Epithelial cell of esophagus (primary cell): Measurements from ENCODE around the gene MOB1A.

Source experiments
- DNase-seq: peaks from one replicate; pipeline ENCODE4 v3.0.0; 2010; ENCODE audit warnings: low read depth
- H3K4me3 ChIP-seq: 2 replicates; pipeline ENCODE4 v1.5.1; 2011; ENCODE audit warnings: mild to moderate bottlenecking, low read length, control low read depth
- TF ChIP-seq, protein P1 (sequence below): IDR thresholded peaks from 2 replicates; pipeline ENCODE4 v1.5.1; 2011; ENCODE audit warnings: low read depth, mild to moderate bottlenecking, low read length, control low read depth, inconsistent platforms; ENCODE audit not compliant: insufficient read depth; ENCODE audit errors: missing control alignments

MOB1A gene

DNA sequence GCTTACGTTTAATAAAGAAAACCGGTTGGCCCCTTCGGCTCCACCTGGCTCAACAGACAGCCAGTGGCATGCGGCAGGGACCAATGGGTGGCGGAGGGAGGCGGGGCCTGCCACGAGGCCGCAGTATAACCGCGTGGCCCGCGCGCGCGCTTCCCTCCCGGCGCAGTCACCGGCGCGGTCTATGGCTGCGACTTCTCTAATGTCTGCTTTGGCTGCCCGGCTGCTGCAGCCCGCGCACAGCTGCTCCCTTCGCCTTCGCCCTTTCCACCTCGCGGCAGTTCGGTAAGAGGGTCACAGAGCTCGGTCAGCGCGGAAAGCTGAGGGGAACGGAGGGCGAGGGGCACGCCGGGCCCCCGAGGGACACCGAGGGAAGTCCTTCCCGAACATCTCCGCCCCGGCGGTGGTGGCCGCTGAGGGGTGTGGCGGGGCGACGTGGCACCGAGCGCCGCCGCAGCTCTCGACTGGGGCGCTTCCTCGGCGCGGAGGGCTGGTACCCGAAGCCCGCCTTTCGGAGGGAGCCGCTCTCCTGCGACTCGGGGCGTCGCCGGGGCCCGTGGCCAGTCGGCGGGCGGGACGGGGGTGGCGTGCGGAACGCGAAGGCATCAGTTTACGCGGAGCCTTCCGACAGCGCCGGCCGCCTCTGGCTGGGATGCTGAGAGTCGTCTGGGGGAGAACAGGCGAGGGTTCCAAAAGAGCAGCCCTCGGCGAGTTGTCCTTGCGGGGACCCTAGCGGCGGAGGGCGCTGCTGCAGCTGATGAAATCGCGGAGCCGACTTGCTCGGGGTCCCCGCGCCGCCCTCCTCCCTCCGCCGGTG lies 20.0 kb upstream of the MOB1A start, which contains the start of gene MTHFD2:
MTHFD2 (plus strand) TSS at position 155 of the 814 bp plus-strand sequence; CDS start at position 182, 27 bp downstream.
- DNase-seq = peak; percentile 99
- peak within 1 kb of the TSS; percentile 82 for H3K4me3 ChIP-seq
- TF ChIP-seq, protein P1, sequence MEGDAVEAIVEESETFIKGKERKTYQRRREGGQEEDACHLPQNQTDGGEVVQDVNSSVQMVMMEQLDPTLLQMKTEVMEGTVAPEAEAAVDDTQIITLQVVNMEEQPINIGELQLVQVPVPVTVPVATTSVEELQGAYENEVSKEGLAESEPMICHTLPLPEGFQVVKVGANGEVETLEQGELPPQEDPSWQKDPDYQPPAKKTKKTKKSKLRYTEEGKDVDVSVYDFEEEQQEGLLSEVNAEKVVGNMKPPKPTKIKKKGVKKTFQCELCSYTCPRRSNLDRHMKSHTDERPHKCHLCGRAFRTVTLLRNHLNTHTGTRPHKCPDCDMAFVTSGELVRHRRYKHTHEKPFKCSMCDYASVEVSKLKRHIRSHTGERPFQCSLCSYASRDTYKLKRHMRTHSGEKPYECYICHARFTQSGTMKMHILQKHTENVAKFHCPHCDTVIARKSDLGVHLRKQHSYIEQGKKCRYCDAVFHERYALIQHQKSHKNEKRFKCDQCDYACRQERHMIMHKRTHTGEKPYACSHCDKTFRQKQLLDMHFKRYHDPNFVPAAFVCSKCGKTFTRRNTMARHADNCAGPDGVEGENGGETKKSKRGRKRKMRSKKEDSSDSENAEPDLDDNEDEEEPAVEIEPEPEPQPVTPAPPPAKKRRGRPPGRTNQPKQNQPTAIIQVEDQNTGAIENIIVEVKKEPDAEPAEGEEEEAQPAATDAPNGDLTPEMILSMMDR = peak; percentile 61

DNA sequence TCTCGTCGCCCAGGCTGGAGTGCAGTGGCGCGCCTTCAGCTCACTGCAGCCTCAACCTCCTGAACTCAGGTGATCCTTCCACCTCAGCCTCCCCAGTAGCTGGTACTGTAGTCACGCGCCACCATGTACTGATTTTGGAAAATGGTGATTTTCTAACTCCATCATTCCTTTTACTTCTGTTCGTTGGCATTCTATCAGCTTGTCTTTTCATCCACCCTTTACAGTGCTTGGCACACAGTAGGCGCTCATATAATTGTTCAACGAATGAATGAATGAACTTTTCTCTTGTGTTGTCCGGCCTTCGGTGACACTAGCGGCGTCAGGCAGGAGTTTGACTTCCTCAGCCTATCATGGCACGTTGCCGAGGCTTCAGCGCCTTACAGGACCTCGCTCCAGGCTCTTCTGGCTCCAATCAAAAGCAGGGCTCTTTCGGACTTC lies 19.4 kb upstream of the MOB1A start:
- TF ChIP-seq, protein P1 = no peak

DNA sequence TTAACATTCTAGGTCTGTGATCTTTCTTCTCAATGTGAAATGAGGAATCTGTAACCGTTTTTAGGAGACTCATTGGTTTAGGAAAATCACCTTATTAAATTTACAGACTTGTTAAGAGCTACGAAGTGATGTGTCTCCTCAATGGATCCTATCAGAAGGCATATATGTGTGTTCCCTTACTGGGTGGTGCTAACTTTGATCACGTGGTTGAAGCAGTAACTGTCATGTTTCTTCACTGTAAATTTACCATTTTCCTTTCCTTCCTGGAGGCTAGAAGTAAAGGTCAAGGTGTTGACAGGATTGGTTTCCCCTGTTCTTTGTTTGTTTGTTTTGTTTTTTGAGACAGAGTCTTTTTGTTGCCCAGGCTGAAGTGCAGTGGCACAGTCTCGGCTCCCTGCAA lies 18.4 kb upstream of the MOB1A start:
- H3K4me3 ChIP-seq = no peak overlapping the region
- TF ChIP-seq, protein P1 = no peak
- DNase-seq = no peak

More for the DNA sequence above, 19.4 kb upstream of the MOB1A start:
- no peak for DNase-seq
- H3K4me3 ChIP-seq = peak overlapping the region; percentile 82

DNA sequence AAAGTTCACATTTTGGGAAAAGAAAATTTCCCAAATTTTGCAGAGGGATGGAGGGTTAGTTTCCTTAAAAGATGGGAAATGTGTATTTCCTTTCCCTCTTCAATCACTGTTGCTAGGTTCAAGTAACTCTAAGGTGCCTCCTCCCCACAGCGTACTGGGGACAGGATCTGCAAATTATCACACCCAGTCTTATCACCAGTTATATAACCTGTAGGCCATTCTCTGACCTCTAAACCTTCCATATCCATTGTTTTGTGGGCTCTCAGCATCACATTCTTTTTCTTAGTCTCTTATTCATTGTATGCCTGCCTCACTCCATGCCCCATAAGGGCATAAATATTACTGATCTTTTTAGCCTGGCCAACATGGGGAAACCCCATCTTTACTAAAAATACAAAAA lies 16.1 kb upstream of the MOB1A start:
- no peak for DNase-seq
- TF ChIP-seq, protein P1 = no peak
- no peak overlapping the region for H3K4me3 ChIP-seq

DNA sequence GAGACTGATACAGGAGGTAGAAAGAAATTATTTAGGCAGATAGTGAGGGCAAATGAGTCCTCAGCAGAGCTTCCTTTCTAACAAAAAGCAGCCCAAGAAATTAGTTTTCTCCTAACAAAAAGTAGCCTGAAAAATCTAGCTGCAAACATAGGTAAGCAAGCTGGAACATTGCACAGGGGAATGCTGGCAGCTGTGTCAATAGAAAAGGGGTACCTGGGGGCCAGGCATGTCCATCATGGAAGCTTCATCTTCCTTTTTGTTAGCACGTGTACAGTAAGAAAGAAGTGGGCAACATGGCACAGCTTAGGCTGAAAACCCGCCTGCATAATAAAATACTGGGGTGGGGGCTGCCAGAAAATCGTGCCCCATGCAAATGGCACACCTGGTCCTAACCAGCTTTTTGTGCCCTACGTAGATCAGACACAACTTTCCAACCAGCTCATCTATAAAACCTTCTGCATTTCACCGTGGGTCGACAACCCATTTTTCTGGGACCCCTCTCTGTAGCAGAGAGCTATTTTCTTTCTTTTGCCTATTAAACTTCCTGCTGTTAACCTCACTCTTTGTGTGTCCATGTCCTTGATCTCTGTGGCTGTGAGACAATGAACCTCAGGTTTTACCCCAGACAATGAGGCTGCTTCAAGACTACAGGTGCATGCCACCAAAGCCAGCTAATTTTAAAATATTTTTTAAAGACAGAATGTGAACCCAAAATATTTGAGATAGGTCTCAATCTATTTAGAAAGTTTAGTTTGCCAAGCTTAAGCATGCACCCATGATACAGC lies 13.1 kb upstream of the MOB1A start:
- no peak overlapping the region for H3K4me3 ChIP-seq
- TF ChIP-seq, protein P1 = no peak
- no peak for DNase-seq

DNA sequence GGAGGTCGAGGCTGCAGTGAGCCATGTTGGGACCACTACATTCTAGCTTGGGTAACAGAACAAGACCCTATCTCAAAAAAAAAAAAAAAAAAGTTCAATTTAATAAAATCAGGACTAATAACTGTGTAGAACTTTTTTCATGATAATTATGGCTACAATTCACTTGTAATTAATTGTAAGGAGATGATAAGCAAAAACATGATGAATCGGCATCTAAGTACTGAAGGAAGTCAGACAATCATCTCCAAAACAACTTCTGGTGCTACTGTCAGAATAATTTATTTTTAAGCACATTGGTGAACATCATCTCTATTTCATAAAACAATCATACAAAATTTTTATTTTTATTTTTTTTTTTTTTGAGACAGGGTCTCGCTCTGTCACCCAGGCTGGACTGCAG lies 10.0 kb upstream of the MOB1A start:
- H3K4me3 ChIP-seq = no peak overlapping the region
- TF ChIP-seq, protein P1 = no peak
- no peak for DNase-seq
